ENCODE data around the gene DUS4L. TPM values are rescaled to one million over a fixed set of nuclear protein-coding genes. Genes with fewer than 3 reads are reported as not detected.

DUS4L gene
- total and polyA plus RNA-seq, 2 of the 13 experiments (the other 11 are each of a cell fraction or from before 2014, with no cell fraction given): 5.6 to 9.8 TPM

- ATAC-seq (no peak), FAIRE-seq (no peak), DNase-seq (ENCODE audit: low spot score) (no peak)
- H3K79me2 ChIP-seq (ENCODE audit: insufficient read depth, low read length): no peaks in the 10 kb centered on the region
- ChIA-PET POLR2A (no interaction called here), CTCF (ENCODE audit: low intra/inter-chr PET ratio, low total read pairs) (no interaction called here)
- no peak overlapping the region for H3K4me2 ChIP-seq (ENCODE audit: low read depth, low read length)
- BruUV-seq (replicated peaks): no TSS peak
- 94% methylated on average over 4 of the region's 4 CpGs for WGBS (ENCODE audit: low lambda C conversion rate)
- H4K20me1 ChIP-seq (ENCODE audit: insufficient read depth, low read length): no peaks in the 10 kb centered on the region
- H3K36me3 ChIP-seq (replicated peaks in 1 of 2; ENCODE audit: control insufficient read depth in 1 of 2, insufficient read depth in 2 of 2, low read length in 2 of 2): peaks cover 3% of the 10 kb centered on the region in 2 experiments; a peak in 3 of 5 replicates
- H3K4me1 ChIP-seq (ENCODE audit: insufficient read depth, low read length): no peaks in the 10 kb centered on the region
- no peak for TF ChIP-seq CEBPB (IDR thresholded peaks at IDR 0.05; ENCODE audit: borderline replicate concordance, low read depth, low read length)
- no peak for TF ChIP-seq HNRNPUL1 (IDR thresholded peaks at IDR 0.05; ENCODE audit: low read depth, low read length)
- TF ChIP-seq NKX3-1 (CRISPR knock-in tag; IDR thresholded peaks at IDR 0.05): no peak
- no peak for TF ChIP-seq SMC3 (IDR thresholded peaks at IDR 0.05; ENCODE audit: low read length)
- no peak for TF ChIP-seq ZNF564 (CRISPR knock-in tag; IDR thresholded peaks at IDR 0.05)
- TF ChIP-seq NFE2L1 (CRISPR knock-in tag; IDR thresholded peaks at IDR 0.05; ENCODE audit: borderline replicate concordance): no peak
- no peak for TF ChIP-seq MEIS2 (CRISPR knock-in tag; IDR thresholded peaks at IDR 0.05)
- TF ChIP-seq GTF2F1 (IDR thresholded peaks at IDR 0.05; ENCODE audit: low read length): no peak
- TF ChIP-seq CCDC6 (CRISPR knock-in tag; IDR thresholded peaks at IDR 0.05): no peak
- no peak overlapping the region for H3K9ac ChIP-seq (ENCODE audit: insufficient read depth, low read depth, low read length)
- intact Hi-C loops (cut with micrococcal nuclease; ENCODE audit: unreplicated experiment): no loop called here
- no peak overlapping the region for H3K4me3 ChIP-seq (replicated peaks in 1 of 3; ENCODE audit: insufficient read depth in 1 of 3, low read depth in 2 of 3, low read length in 3 of 3)
- no peaks in the 10 kb centered on the region for H3K9me3 ChIP-seq (ENCODE audit: low read length)
- H2AFZ ChIP-seq (ENCODE audit: low read length): no peak overlapping the region
- H3K27me3 ChIP-seq (ENCODE audit: control insufficient read depth in 1 of 2, insufficient read depth in 2 of 2, low read length in 2 of 2): no peaks in the 10 kb centered on the region
- in situ Hi-C loops (cut with HindIII; ENCODE audit: extremely low pct_ligation_motif_present, low pct_unique_long_range_greater_than_20kb): no loop called here
- no peak overlapping the region for H3K27ac ChIP-seq (ENCODE audit: extremely low read length, insufficient read depth, low read length)
Measured at GRCh38 chr7:107609811-107610261, 46.1 kb downstream of the DUS4L start.

GRCh38 chr7:107610323-107610722 is 46.6 kb downstream of the DUS4L start:
- ChIA-PET CTCF (ENCODE audit: low intra/inter-chr PET ratio, low total read pairs) (no interaction called here), POLR2A (no interaction called here)
- DNase-seq (ENCODE audit: low spot score) (no peak), ATAC-seq (no peak), FAIRE-seq (no peak)
- BruUV-seq (replicated peaks): no TSS peak
- Histone ChIP-seq H3K9ac (ENCODE audit: insufficient read depth, low read depth, low read length) (no peak overlapping the region), H3K9me3 (ENCODE audit: low read length) (no peaks in the 10 kb centered on the region), H4K20me1 (ENCODE audit: insufficient read depth, low read length) (no peaks in the 10 kb centered on the region), H3K36me3 (replicated peaks in 1 of 2; ENCODE audit: control insufficient read depth in 1 of 2, insufficient read depth in 2 of 2, low read length in 2 of 2) (peaks cover 3 to 5% of the 10 kb centered on the region in 2 experiments; a peak in 3 of 5 replicates), H3K4me1 (ENCODE audit: insufficient read depth, low read length) (no peaks in the 10 kb centered on the region), H3K4me3 (replicated peaks in 1 of 3; ENCODE audit: insufficient read depth in 1 of 3, low read depth in 2 of 3, low read length in 3 of 3) (no peak overlapping the region), H3K4me2 (ENCODE audit: low read depth, low read length) (no peak overlapping the region), H3K27ac (ENCODE audit: extremely low read length, insufficient read depth, low read length) (no peak overlapping the region), H3K79me2 (ENCODE audit: insufficient read depth, low read length) (no peaks in the 10 kb centered on the region), H2AFZ (ENCODE audit: low read length) (no peak overlapping the region), H3K27me3 (ENCODE audit: control insufficient read depth in 1 of 2, insufficient read depth in 2 of 2, low read length in 2 of 2) (no peaks in the 10 kb centered on the region)
- in situ Hi-C loops (cut with HindIII; ENCODE audit: extremely low pct_ligation_motif_present, low pct_unique_long_range_greater_than_20kb) (no loop called here), intact Hi-C loops (cut with micrococcal nuclease; ENCODE audit: unreplicated experiment) (no loop called here)
- WGBS (ENCODE audit: low lambda C conversion rate): 92% methylated on average over 1 of the region's 1 CpG
- no peak for TF ChIP-seq ZBTB2 (CRISPR knock-in tag; IDR thresholded peaks at IDR 0.05; ENCODE audit: low read depth)
- no peak for TF ChIP-seq ZNF567 (CRISPR knock-in tag; IDR thresholded peaks at IDR 0.05; ENCODE audit: borderline replicate concordance)
- no peak for TF ChIP-seq KAT7 (CRISPR knock-in tag; IDR thresholded peaks at IDR 0.05; ENCODE audit: borderline replicate concordance)
- no peak for TF ChIP-seq GLI4 (CRISPR knock-in tag; IDR thresholded peaks at IDR 0.05; ENCODE audit: borderline replicate concordance)
- no peak for TF ChIP-seq ZBTB4 (CRISPR knock-in tag; IDR thresholded peaks at IDR 0.05; ENCODE audit: borderline replicate concordance)
- no peak for TF ChIP-seq ZEB1 (IDR thresholded peaks at IDR 0.05; ENCODE audit: insufficient replicate concordance, low read depth)
